IPS-20b (cell line): ENCODE measurements around the gene KDM4E.
"Not testable (repeated sequence)": the region's sequence is repeated elsewhere in the genome, so short reads cannot be mapped to it uniquely, and the experiment has no call there.

Experiments used
- H3K27ac ChIP-seq: one replicate; pipeline ENCODE4 v1.5.1; 2013; ENCODE audit warnings: low read length
- H3K27me3 ChIP-seq: 2 replicates; pipeline ENCODE4 v1.6.1; 2013; ENCODE audit warnings: mild to moderate bottlenecking, low read length, inconsistent platforms; ENCODE audit not compliant: insufficient read depth
- H3K36me3 ChIP-seq: 2 replicates; pipeline ENCODE4 v1.6.1; 2013; ENCODE audit warnings: low read depth, mild to moderate bottlenecking, inconsistent platforms, low read length, moderate library complexity; ENCODE audit not compliant: insufficient read depth
- H3K4me1 ChIP-seq: 2 replicates; pipeline ENCODE4 v1.6.1; 2013; ENCODE audit warnings: mild to moderate bottlenecking, control low read depth, inconsistent platforms, low read length, moderate library complexity; ENCODE audit not compliant: insufficient read depth
- H3K4me3 ChIP-seq: 2 replicates; pipeline ENCODE4 v1.5.1; 2013; ENCODE audit warnings: mild to moderate bottlenecking, low read length, inconsistent platforms
- H3K9ac ChIP-seq: 2 replicates; pipeline ENCODE4 v1.6.1; 2013; ENCODE audit warnings: low read depth, mild to moderate bottlenecking, inconsistent platforms, low read length, moderate library complexity
- H3K9me3 ChIP-seq: 2 replicates; pipeline ENCODE4 v1.6.1; 2013; ENCODE audit warnings: mild to moderate bottlenecking, low read depth, low read length, inconsistent platforms; ENCODE audit not compliant: insufficient read depth

Gene KDM4E

GRCh38 chr11:95021468-95021867, 3.6 kb upstream of the KDM4E start:
- H3K36me3 ChIP-seq, H3K27me3 ChIP-seq: not testable (repeated sequence)

GRCh38 chr11:95025594-95025993, 536 bp downstream of the KDM4E start:
- not testable (repeated sequence) for H3K9me3 ChIP-seq, H3K4me1 ChIP-seq, H3K9ac ChIP-seq, H3K36me3 ChIP-seq, H3K4me3 ChIP-seq, H3K27me3 ChIP-seq, H3K27ac ChIP-seq

More at GRCh38 chr11:95021468-95021867, 3.6 kb upstream of the KDM4E start:
- H3K9me3 ChIP-seq, H3K27ac ChIP-seq, H3K9ac ChIP-seq, H3K4me1 ChIP-seq, H3K4me3 ChIP-seq: not testable (repeated sequence)

- Histone ChIP-seq H3K4me3 (no peak overlapping the region), H3K36me3 (no peaks in the 10 kb centered on the region), H3K9me3 (no peaks in the 10 kb centered on the region), H3K9ac (no peak overlapping the region), H3K27me3 (no peaks in the 10 kb centered on the region), H3K4me1 (no peaks in the 10 kb centered on the region), H3K27ac (no peak overlapping the region)
Observed at GRCh38 chr11:95028357-95028756, 3.3 kb downstream of the KDM4E start.

- Histone ChIP-seq H3K4me3 (no peak overlapping the region), H3K9ac (no peak overlapping the region), H3K9me3 (no peaks in the 10 kb centered on the region), H3K27me3 (no peaks in the 10 kb centered on the region), H3K27ac (no peak overlapping the region), H3K4me1 (no peaks in the 10 kb centered on the region), H3K36me3 (no peaks in the 10 kb centered on the region)
Observed at GRCh38 chr11:95033051-95033450, 8.0 kb downstream of the KDM4E start.

- Histone ChIP-seq H3K9ac (no peak overlapping the region), H3K4me1 (no peaks in the 10 kb centered on the region), H3K4me3 (no peak overlapping the region), H3K9me3 (no peaks in the 10 kb centered on the region), H3K27me3 (no peaks in the 10 kb centered on the region), H3K36me3 (no peaks in the 10 kb centered on the region), H3K27ac (no peak overlapping the region)
Observed at GRCh38 chr11:95035316-95035715, 10.3 kb downstream of the KDM4E start.

GRCh38 chr11:95037356-95038035, 12.4 kb downstream of the KDM4E start:
- H3K4me3 ChIP-seq, H3K27me3 ChIP-seq, H3K9ac ChIP-seq, H3K27ac ChIP-seq, H3K9me3 ChIP-seq, H3K4me1 ChIP-seq, H3K36me3 ChIP-seq: not testable (repeated sequence)

GRCh38 chr11:95042239-95042638, 17.2 kb downstream of the KDM4E start:
- no peak overlapping the region for H3K9ac ChIP-seq
- no peak overlapping the region for H3K27ac ChIP-seq
- no peaks in the 10 kb centered on the region for H3K4me1 ChIP-seq
- H3K9me3 ChIP-seq, result no peaks in the 10 kb centered on the region
- H3K36me3 ChIP-seq, result no peaks in the 10 kb centered on the region
- H3K27me3 ChIP-seq, result no peaks in the 10 kb centered on the region
- no peak overlapping the region for H3K4me3 ChIP-seq

- Histone ChIP-seq H3K9ac (no peak overlapping the region), H3K36me3 (no peaks in the 10 kb centered on the region), H3K27ac (no peak overlapping the region), H3K27me3 (no peaks in the 10 kb centered on the region), H3K4me3 (no peak overlapping the region), H3K4me1 (no peaks in the 10 kb centered on the region), H3K9me3 (no peaks in the 10 kb centered on the region)
Observed at GRCh38 chr11:95042906-95043305, 17.8 kb downstream of the KDM4E start.

GRCh38 chr11:95044010-95044409, 19.0 kb downstream of the KDM4E start:
- Histone ChIP-seq H3K36me3 (no peaks in the 10 kb centered on the region), H3K27me3 (no peaks in the 10 kb centered on the region), H3K27ac (no peak overlapping the region), H3K4me1 (no peaks in the 10 kb centered on the region), H3K9me3 (no peaks in the 10 kb centered on the region), H3K9ac (no peak overlapping the region), H3K4me3 (no peak overlapping the region)

GRCh38 chr11:95045812-95046211, 20.8 kb downstream of the KDM4E start:
- Histone ChIP-seq H3K27ac (no peak overlapping the region), H3K27me3 (no peaks in the 10 kb centered on the region), H3K9ac (no peak overlapping the region), H3K4me1 (no peaks in the 10 kb centered on the region), H3K4me3 (no peak overlapping the region), H3K9me3 (no peaks in the 10 kb centered on the region), H3K36me3 (no peaks in the 10 kb centered on the region)

GRCh38 chr11:95049122-95049521, 24.1 kb downstream of the KDM4E start, which contains the start of gene KDM4F:
KDM4F (plus strand) TSS chr11:95049422.
- not testable (repeated sequence) for H3K9me3 ChIP-seq, H3K36me3 ChIP-seq, H3K4me3 ChIP-seq, H3K27ac ChIP-seq, H3K9ac ChIP-seq, H3K27me3 ChIP-seq, H3K4me1 ChIP-seq

- Histone ChIP-seq H3K27me3 (peaks cover 7% of the 10 kb centered on the region; the same call in 1 of the 2 replicates), H3K4me1 (no peaks in the 10 kb centered on the region), H3K27ac (no peak overlapping the region), H3K36me3 (no peaks in the 10 kb centered on the region), H3K9me3 (no peaks in the 10 kb centered on the region), H3K9ac (no peak overlapping the region), H3K4me3 (no peak overlapping the region)
Observed at GRCh38 chr11:95050595-95051202, 25.6 kb downstream of the KDM4E start.
